GM19397 (cell line): Measurements from ENCODE around the gene ZNF217.
"Not testable (repeated sequence)": the region's sequence is repeated elsewhere in the genome, so short reads cannot be mapped to it uniquely, and the experiment has no call there.

Experiments
- ATAC-seq: cut with Tn5 transposase; IDR thresholded peaks from one replicate; pipeline ENCODE4 v1.9.1; 2021; ENCODE audit warnings: mild to moderate bottlenecking, moderate library complexity; ENCODE audit not compliant: unreplicated experiment

ZNF217 gene

DNA sequence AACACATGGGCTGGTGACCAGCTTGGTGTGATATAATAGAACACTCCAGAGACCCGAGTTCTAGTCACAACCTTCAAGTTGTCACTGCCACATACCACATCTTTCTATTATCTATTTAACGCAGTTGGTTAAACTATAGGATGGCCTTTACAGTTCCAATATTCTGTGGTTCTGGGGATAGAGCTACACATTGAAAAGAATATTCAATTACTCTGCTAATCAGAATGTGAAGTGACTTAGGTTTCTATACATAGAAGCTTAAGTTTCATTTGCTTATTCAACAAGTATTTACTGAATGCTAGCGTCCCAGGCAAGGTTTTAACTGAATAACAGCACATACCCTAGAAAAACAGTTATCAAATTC is 9.1 kb downstream of the ZNF217 start:
- not testable (repeated sequence) for ATAC-seq

DNA sequence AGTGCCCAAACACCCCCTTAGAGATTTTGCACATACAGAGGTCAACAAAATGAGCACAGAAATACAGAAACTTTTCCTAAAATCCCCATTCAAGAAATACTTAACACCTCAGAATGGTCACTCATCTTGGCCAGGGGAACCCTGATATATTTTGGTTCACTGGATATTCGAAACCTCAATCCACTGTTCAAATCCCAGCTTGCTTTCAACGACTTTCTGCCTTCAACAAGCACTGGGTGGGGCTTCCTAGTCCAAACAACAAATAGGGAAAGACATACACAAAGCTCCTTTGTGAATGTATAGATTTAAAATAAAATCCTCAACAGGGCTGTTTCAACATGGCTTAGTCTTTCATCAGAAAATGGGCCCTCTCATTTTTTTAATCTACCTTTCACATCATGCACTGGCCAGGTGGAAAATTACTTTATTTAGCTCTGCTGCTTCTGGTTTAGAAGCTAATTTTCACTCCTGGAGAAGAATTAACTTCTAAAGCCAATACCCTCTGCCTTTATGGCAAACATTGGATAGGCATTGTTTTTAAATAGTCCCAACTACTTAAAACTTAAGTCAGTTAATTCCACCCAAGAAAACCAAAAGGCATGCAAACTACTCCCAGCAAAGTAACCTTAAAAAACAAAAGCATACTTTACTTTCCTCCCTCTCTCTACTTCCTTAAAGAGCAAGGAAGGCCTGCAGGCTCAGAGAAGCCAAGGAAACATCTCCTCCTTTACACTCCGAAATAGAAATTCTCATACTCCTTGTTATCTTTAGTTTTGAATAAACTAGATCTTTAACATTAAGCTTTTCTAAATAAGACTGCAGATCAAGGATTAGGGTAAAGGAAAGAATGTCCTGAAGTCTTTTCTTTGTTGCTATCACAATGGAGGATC is 9.7 kb downstream of the ZNF217 start:
- not testable (repeated sequence) for ATAC-seq

DNA sequence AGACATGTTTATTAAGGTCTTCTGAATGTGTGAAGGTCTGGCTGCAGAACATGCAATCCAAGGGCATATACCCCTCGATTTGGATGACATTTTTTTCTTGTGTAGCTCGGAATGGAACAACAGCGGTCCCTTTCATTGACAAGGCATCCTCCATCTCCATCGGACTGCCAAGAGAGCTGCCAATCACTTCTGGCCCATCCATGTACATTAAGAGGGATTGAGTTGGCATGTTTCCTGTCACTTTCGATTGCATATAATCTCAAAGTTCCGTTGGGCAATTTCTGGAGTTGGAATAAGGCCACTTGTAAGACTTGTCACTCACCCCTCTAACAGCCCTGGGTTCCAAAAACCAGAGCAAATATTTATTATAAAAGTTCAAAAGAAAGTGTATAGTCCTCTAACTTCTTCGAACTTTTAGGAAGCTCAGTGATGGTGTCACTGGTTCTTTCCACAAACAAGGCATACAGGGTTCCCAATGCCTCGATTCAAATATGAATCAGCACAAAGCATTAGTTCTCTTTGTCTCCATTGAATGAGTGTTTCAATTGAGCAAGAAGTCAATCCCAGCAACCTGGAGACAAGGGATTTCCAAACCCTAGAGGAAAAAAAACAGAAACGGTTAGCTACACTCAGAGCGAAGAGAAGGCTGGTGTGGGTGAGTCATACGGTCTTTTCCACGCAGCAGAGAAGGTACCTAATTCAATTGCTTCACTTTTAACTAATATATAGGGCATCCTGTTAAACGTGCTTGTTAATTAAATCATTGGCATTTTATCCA is 10.9 kb downstream of the ZNF217 start:
- ATAC-seq, result no peak

DNA sequence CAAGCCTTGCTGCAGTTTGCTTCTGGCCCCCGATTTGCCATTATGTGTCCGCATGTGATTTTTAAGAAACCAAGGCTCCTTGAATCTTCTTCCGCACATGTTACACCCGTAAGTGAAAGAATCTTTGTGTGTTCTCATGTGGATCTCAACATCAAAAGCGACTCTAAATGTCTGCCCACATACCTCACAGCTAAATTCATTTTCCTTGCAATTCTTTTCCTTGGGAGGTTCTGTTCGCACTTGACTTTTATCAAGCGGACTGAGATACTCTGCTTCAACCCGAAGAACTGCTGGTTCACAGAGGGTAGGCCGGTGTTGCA is 11.4 kb downstream of the ZNF217 start:
- ATAC-seq, result no peak

DNA sequence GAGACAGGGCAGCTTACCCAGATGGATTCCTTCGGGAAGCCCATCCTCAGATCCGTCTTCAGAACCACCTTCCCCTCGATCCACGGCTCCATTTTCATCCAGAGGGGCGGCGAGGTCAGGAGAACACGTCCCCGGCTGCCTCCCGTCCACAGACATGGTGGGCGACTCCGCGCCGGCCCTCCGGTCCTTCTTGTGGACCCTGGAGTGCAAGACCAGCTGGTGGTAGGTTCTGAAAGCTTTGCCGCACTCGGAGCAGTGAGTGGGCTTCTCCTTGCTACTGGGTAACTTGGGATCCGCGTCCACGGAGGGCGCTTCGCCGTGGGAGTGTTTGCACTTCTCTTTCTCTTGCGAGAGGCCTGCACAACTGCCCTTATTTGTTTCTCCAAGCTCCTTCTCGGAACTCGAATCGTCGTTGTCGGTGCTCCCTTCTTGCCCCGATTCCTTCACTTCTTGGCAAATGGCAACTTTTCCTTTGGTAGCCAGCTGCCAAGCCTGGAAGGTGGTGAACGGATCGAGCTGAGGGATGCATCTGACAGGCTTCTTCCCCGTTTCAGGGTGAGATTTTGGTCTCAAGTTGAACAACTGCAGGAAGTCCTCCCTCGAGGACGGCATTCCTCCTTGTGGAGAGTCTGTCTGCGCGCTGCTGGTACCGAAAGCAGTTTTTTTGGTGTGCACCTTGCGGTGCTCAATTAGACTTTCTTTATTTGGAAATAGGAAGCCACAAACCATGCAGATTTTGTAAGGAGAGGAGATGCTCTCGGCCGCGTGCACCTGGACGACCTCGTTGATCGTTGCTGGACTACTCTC is 12.0 kb downstream of the ZNF217 start:
- no peak for ATAC-seq

DNA sequence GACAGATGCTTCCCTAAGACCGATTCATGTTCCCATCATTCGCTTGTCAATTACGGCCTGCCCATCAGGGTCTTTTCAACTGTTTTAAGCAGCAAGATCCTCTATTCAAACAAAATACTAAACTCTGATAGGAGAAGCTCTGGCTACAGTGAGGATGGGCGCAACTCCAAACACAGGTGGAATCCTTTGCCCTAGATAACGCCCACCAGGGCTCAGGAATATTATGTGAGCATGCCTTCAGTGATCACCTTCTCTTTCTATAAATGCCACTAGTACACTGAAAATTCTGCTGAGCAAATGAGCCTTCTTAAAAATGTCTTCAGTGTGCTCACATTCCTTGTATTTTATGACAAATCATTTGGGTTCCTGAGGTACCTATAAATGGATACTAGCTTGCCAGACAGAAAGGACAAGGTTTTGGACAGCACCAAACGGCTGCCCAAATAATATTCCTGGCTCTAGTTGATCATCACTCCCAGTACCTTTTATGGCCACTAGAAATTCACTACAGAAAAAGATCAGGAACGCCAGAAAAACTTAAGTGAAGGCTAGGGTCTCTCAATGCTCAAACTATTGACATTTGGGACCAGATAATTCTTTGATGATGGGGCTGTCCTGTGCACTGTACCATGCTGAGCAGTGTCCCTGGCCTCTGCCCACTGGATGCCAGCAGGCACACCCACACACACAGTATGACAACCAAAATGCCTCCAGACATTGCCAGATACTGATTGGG is 13.1 kb downstream of the ZNF217 start:
- ATAC-seq, result no peak

DNA sequence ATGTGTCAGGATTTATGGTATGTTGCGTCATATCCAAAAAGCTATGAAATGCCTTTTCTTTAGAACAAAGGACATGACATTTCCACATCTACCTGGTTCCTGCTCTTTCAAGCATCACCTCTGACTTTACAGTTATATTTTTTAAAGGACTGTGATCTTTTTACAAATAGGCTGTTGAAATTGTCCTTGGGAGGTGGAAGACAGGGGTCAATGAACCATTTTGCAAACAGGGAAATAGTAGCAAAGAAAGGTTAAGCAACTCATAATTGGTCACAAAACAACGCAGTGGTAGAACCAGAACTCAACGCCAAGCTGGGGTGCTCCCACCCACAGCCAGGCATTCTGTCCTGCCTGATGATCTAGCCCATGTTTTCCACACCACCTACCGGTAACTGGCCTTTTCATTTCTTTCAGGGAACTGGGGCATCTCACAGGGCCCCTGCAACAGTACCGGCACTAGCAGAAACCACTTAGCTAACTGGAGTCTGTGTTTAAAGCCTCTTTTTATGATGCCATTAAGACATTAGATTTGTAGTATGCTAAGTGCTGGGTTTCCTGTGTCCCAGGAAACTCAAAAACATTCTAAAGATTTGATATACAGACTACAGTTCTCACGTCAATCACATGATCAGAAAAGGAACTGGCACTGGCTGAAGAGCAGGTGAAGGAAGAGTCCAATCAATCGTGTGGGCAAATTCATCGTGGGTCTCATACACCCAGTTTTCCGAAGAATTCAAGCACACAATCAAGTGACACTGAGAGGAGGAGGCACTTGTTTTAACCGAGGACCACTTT is 13.9 kb downstream of the ZNF217 start:
- ATAC-seq, result no peak

DNA sequence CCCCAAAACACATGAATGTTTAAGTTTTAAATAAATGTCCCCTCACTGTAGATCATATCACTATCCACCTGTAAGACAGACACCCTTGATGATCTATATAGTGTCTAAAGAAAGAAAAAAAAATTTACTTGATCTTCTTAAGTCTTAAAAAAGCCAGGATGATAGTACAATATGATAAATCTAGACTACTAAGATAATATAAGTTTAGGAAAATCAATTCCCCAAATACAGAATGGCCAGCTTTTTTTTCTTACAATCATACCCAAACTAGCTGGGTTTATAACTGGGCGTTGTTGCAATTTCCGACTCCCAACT is 14.4 kb downstream of the ZNF217 start:
- no peak for ATAC-seq

DNA sequence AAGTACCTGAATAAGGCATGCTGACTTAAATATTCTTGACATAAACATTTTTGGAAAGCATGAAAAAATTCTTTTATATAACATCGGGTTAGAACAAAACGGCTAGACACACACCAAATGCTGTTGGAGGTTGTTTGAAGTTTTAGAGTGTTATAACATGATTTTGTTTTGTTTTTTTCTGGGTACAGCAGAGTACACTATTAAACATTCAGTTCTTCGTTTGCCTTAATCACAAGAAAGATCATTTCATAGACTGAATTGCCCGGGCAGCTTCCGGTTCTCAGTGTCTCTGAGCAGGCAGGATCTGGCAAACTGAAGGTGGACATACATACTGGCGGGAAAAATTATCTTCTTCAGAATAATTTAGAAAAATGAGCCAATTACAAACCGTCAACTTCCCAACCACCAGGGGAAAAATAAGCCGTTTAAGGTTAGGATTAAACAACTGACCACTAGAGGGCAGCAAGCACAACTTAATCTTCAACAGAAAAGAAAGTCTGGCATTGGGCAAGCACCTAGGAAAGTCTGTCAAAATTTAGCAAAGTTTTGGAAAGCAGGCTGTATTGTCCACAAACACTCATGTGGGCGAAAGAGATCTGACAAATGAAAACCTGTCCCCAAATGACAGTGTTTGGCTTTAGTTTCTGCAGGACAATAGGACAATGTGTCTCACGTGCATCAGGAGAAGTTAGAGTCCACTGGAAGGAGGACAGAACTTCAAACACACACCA is 15.0 kb downstream of the ZNF217 start:
- ATAC-seq, result no peak

DNA sequence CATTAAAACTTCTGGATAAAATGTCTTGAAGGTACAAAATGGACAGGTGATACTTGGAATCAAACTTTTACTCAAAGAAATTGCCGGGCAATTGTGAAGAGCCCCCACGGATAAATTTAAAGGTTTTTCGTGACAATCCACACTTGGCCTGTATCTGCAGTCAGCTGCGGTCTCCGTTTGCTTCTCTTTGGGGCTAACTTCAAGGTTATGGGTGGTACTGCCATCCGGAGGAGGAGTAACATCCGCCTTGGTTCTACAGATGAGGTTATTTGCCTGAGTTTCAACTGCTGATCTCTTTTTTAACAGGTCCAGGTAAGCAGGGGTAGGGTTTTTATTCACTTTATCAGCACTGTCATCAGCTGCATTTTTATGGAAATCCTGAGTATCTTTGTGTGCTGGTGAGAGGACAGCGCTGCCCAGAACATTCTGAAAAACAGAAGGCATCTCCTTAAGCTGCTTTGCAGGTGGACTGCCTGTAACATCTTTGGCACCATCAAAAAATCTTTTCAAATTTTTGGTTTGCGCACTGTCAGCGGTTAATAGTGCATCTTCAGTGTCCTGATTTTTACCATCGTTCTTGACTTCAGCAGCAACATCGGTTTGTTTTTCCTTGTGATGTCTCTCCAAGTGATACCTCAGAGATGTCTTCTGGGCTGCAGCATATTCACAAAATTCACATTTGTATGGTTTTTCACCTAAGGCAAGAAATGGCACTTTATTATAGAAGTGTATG is 16.9 kb downstream of the ZNF217 start:
- ATAC-seq, result no peak

DNA sequence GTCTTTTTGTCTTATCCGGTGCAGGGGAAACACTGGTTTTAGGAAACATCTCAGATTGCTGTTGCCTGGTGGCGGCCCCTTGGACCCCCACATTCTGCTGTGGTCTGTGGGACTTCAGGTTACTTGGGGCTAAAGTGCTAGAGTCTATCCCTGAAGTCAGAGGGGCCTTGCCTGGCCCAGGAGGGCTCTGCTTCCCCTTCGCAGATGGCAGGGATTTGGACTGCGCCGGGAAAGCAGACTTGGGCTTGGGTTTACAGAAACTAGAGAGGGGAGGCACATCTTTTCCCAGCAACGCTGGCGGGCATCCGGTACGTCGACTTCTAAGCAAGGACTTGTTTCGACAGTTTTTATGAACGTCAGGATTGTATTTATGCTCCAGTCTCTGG is 17.5 kb downstream of the ZNF217 start:
- ATAC-seq, result no peak

DNA sequence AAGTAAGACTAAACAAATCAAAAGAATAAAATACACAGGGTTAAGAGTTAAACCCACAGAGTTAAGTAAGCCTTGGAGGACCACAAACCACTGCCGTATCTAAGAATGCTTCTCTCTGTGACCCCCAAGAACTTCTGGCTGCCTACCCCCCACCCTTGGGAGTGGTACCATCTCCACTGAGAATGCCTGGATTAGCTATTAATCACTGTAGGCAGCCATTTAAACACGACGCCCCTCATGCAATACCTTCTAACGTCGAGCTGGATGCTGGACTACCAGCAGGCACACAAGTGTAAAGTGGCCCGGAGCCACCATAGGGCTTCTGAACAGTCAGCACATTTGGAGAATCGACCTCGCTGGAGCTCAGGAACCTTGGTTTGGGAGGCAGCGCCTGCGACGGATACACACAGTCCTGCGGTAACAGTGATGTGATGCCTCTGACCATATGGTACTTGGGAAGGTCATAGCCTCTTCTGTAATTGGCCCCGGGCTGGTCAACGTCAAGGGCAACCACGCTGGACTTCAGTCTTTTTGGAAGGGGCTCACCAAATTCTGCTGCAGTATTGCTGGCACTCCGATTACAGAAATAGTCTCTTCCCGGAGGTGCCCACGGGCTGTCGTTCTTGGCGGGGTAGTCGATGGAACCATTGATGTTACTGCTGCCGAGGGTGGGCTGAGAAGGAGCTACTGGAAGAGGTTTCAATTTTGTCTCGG is 18.0 kb downstream of the ZNF217 start:
- ATAC-seq, result no peak

DNA sequence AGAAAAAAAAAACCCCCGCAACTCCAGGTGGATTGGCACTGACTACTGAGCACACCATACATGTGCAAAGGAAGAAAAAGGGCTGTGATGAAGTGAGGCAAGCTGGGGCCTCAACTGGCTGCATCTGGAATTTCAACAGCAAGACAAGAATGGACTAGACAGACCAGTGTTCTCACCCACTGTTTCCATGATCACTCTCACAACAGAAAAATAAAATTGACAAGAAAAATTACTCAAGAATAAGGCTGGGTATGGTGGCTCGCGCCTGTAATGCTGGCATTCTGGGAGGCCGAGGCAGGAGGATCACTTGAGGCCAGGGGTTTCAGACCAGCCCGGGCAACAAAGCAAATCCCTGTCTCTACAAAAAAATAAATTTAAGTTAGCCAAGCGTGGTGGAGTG is 18.8 kb downstream of the ZNF217 start:
- no peak for ATAC-seq

DNA sequence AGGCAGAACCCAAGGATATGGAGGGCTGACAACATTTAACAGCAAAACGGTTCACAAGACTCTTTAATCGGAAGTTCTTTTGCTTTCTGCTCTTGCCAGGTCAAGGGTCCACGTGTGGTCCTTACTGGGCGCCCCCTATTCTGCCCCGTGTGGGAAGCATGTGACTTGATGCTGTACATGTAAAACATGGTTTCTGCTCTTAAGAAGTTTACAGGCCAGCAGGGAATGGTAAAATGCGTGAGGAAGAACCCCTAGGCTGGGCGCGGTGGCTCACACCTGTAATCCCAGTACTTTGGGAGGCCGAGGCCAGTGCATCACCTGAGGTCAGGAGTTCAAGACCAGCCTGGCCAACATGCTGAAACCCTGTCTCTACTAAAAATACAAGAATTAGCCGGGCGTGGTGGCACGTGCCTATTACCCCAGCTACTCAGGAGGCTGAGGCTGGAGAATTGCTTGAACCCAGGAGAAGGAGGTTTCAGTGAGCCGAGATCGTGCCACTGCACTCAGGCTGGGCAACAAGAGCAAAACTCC is 19.3 kb downstream of the ZNF217 start:
- no peak for ATAC-seq

DNA sequence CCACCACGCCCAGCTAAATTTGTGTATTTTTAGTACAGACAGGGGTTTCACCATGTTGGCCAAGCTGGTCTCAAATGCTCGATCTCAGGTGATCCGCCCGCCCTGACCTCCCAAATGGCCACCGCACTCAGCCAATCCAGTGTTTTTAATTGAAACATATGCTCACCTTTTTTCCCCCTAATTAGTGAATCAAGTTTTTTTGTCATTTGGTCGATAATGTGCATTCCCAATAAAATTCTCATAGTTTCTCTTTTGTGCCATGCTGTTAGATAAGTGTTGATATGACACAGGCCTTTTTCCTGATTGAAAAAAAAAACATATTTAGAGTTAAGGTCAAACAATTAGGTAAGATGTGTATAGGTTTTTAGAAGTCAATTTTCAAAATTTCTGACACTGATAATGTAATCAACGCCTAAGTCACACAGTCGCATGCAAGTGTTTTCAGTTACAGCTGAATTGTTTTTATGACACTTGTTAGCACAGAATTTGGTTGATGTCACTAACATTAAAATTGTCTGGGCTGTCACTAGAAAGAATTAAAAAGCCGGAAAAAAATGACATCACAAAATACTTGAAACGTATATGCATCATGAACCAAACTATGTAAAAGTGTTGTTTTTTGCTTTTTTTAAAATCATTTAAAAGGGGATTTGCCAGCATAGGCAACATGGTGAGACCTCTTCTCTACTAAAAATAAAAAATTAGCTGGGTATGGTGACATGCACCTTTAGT is 21.9 kb downstream of the ZNF217 start:
- ATAC-seq, result no peak

DNA sequence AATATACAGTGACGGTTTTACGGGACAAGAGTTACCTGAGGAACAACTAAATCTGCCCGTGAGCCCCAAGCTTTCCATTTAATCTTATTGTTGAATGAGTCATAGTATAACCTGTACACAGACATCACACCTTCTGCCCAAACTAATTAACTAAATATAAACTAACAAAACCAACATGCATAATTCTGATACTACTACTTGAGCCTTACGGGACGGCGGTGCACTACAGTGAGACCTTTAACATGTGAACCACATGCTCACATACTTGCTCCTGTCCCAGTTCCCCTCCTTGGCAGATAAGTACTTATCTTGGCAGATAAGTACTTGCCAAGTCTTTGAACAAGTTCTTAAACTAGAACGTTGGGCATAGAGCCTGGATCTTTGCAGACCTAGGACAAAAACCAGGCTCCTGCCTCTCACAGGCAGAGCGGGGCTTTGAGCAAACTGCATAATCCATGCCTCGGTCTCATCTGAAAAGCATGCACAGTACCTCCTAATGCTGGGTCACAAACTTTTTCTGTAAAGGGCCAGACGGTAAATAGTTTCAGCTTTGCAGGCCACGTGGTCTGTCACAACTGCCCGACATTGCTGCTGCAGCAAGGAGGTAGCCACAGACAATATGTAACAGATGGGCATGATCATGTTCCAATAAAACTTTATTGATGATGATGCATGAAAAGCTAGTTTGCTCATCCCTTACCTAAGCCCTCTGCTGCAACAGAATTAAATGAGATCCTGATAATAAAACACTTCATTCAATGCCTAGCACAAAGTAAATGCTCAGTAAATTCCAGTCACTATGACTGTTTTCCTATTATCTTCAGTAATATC is 23.0 kb downstream of the ZNF217 start:
- ATAC-seq, result no peak
